ENCODE data around the gene C19orf38. TPM values are rescaled to one million over a fixed set of nuclear protein-coding genes. Genes with fewer than 3 reads are reported as not detected.
"Not testable (repeated sequence)": the region's sequence is repeated elsewhere in the genome, so short reads cannot be mapped to it uniquely, and the experiment has no call there.

The C19orf38 gene
- total RNA-seq, 1 experiment from 2014 or later: 1.5 TPM

- no peak for DNase-seq (ENCODE audit: low spot score)
These were observed 24.5 kb upstream of the C19orf38 start for GRCh38 chr19:10823690-10824089.

DNA sequence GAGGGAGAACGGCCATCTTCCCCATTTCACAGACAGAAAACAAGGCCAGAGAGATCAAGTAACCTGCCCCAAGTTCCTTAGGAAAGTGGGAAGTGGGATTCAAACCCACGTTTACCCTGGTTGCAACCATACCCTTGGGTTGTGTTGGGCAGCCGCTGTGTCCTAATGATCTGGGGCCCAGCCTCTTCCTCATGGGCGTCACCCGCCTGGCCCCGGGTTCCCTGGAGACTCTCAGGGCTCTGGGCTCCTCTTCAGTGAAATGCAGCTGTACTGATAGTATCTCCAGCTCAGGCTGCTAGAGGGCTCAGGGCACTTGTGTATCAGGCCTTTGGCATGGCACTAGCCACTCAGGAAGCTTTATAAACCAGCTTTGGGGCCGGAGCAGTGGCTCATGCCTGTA lies 22.0 kb upstream of the C19orf38 start:
- DNase-seq (ENCODE audit: low spot score): no peak

DNA sequence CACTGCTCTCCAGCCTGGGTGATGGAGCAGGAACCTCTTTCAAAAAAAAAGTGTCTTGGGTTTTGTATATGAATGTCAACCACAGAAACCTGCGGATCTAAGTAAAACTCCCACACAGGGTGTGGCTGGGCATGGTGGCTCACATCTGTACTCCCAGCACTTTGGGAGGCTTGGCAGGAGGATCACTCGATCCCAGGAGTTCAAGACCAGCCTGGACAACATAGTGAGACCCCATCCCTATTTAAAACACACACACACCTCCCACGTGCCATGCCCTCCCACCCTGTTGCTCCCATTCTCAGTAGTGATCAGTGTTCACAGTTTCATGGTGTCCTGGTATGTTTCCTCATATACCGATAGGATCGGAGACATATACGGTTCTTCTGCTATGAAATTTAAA lies 21.4 kb upstream of the C19orf38 start:
- DNase-seq (ENCODE audit: low spot score): no peak

DNA sequence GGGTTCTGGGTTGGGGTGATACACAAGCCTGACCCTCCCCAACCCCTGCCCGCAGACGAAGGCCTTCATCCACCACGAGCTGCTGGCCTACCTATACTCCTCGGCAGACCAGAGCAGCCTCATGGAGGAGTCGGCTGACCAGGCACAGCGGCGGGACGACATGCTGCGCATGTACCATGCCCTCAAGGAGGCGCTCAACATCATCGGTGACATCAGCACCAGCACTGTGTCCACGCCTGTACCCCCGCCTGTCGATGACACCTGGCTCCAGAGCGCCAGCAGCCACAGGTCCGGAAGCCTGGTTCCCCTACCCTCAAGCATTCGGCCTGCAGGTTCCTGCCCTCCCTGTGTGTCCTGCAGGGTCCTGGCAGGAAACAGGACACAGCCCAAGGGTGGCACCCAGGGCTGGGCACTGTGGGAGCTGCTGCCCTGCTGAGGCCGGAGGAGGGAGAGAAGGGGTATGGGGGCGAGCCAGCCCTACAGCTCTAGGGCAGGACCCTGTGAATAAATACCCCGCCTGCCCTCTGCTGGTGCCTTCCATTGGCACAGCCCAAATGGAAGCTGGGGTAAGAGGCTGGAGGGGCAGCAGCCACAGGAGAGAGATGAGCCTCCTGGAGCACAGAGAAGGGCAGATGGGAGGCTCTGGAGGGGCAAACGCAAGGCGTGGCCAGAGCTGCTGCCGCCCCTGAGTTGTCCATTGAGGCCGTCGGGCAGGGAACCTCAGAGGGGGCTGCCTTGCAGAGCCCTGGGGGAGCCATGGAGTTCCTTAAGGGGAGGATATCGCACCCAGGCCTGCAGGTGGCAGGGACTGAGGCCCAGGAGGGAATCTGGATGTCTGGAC lies 19.0 kb upstream of the C19orf38 start:
- DNase-seq (ENCODE audit: low spot score): no peak

- no peak for DNase-seq (ENCODE audit: low spot score)
These were observed 18.2 kb upstream of the C19orf38 start for GRCh38 chr19:10829967-10830366.

GRCh38 chr19:10830370-10830769 lies 17.8 kb upstream of the C19orf38 start:
- DNase-seq (ENCODE audit: low spot score): no peak

DNA sequence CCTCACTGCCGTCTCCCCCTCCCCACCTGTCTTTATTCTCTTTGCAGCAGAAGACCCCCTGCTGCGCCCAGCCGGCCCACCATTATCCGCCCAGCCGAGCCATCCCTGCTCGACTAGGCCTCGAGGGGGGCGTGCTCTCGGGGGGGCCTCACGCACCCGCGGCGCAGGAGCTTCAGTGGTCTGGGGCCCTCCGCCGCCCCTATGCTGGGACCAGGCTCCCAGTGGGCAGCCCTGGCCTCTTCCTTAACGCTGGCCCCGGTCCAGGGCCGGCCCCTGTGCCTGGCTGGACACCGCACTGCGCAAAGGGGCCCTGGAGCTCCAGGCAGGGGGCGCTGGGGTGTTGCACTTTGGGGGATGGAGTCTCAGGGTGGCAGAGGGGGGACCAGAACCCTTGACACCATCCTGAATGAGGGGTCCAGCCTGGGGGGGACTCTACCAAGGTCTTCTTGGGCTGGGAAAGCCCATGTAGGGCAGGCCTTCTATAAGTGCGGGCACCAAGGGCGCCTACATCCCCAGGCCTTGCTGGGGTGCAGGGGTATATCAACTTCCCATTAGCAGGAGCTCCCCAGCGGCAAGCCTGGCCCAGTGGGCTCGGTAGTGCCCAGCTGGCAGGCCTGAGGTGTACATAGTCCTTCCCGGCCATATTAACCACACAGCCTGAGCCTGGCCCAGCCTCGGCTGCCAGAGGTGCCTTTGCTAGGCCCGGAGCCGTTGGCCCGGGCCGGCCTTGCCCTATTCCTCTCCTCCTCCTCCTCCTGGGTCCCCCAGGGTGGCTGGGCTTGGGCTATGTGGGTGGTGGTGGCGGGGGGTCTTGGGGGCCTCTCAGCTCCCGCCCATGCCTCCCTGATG lies 17.1 kb upstream of the C19orf38 start:
- no peak for DNase-seq (ENCODE audit: low spot score)

DNA sequence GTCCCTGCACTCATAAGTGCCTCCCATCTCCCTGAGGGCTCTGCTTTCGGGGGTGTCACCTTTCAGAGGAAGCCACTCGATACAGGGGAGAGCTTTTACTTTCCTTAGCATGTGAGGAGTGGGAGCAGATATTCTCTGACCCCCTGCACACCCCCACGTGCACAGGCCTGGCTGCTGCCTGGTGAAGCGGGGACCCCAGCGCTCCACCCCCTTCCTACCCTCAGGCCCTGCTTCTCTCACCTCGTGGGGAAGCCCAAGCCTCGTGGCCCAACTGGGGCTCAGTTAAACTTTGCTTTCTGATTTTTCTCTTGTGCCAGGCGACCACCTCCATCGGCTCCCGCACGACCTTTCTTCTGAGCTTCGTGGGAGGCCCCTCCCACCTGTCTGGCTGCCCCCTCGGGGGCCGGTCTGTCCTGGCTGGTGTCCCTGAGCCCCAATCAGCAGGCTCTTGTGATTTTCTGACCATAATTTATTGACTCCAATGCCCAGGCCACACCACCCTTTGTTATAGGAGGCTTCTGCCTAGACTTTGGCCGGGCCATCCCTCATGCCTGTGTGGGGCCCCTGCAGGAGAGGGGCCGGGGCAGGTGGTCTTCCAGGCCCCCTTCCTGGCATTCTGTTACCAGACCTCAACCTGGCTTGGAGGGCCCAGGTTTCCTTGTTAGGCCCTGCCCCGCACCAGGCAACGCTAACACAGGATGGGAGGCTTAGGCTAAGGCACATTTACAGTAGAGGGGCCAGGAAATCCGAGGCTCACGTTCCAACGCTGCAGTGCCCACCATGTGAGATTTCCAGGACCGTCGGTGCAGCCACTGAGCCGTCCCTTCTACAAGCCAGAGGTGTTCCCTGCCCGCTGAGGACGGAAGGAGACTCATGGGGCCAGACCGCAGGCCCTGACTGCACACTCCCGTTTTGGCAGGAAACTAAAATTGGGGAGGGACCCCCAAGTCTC lies 16.0 kb upstream of the C19orf38 start:
- no peak for DNase-seq (ENCODE audit: low spot score)

- no peak for DNase-seq (ENCODE audit: low spot score)
These were observed 15.3 kb upstream of the C19orf38 start for GRCh38 chr19:10832939-10833296.

GRCh38 chr19:10835089-10835753 lies 13.0 kb upstream of the C19orf38 start:
- DNase-seq (ENCODE audit: low spot score): no peak

DNA sequence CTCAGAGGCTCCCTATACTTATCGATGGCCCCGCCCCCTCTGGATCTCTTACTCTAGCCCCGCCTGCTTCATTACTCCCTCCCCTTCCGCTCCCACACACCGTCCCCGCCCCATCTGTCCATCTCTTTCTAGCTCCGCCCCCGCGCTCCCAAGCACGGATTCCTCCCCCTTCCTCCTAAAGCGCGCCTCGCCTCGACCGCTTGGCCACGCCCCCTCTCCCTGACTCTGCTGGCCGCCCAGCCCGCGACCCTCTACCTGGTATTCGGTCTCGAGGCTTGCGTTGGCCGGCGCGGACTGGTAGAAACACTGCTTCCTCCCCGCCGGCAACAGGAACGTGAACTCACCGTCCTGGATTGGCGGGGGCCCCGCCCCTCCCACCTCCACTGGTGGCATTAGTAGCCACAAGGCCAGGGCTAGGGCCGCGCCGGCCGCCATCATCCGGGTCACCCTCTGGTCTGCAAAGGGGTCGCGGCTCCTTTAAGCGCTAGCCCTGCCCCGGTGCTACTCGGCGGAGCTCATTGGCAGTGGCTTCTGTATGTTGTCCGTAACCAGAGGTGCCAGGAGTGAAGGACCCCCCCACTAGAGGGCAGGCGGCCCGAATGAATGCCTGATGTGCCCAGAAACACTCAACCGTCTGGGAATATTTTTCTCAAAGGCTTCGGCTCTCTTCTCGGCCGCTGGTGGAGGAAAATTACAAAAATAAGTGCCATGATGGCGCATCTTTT lies 12.3 kb upstream of the C19orf38 start, which contains the start of gene TMED1:
Gene TMED1 (minus strand): TSS at position 459 of the 725 bp plus-strand sequence. CDS start 21 bp downstream, at position 438.
- peak; percentile 100 for DNase-seq (ENCODE audit: low spot score)

DNA sequence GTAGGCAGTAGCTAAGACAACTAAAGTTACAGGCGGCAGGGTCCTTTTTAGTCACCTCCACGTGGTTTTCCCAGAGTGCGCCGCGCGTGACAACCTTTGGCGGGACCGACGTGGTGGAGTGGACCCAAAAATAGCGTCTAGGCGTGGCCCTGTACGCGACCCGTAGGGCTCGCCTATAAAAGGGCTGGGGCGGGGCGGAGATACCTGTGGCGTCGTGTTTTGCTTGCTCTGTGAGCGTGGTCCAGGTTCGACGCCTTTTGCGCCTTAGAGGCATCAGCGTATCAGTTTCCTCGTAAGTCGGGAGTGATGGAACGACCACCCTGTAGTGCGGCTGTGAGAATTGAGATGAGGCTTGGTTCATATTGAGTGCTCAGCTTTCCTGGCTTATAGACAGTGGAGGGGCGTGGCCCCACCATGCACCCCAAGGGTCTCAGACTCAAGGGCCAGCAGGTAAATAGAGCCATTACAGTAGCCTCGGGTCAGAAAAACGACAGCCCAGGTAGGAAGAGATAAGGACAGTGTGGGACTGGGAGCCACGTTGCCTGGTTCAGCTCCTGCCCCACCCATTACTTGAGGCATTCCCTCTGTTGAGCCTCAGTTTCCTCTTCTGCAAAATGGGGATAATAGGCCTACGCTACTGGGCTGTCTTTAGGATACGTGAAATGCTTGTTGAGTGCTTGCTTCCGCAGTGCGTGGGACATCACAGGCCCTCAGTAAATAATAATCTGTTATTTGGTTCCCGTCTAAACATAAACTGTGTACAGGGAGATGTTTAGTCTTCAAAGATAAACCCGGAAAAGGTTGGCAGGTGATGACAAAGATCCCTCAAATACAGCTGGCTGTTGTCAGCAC lies 11.5 kb upstream of the C19orf38 start:
- no peak for DNase-seq (ENCODE audit: low spot score)

DNA sequence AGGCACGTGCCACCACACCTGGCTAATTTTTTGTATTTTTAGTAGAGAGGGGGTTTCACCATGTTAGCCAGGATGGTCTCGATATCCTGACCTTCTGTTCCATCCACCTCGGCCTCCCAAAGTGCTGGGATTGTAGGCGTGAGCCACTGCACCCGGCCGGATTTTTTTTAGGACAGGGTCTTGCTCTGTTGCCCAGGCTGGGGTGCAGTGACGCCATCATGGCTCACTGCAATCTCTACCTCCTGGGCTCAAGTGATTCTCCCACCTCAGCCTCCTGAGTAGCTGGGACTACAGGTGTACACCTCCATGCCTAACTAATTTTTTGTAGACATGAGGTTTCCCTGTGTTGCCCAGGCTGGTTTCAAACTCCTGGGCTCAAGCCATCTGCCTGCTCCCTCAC lies 10.6 kb upstream of the C19orf38 start:
- DNase-seq (ENCODE audit: low spot score): not testable (repeated sequence)

DNA sequence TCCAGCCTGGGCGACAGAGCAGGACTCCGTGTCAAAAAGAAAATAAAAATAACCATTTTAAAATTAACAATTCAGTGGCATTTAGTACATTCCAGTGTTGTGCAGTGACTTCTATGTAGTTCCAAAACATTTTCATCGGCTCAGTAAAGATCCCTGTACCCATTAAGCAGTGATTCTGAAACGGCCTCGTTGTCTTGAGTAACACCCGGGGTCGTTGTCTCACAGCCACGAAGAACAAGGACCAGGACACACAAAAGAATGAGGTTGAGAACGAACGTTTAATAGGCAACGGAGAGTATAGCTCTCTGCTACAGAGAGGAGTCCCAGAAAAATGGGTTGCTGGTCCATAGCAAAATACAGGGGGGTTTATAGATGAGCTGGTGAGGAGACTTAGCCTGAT lies 9.8 kb upstream of the C19orf38 start:
- DNase-seq (ENCODE audit: low spot score): no peak

- DNase-seq (ENCODE audit: low spot score): no peak
These were observed 8.8 kb upstream of the C19orf38 start for GRCh38 chr19:10839114-10840050.

- no peak for DNase-seq (ENCODE audit: low spot score)
These were observed 5.4 kb upstream of the C19orf38 start for GRCh38 chr19:10842788-10843187.

DNA sequence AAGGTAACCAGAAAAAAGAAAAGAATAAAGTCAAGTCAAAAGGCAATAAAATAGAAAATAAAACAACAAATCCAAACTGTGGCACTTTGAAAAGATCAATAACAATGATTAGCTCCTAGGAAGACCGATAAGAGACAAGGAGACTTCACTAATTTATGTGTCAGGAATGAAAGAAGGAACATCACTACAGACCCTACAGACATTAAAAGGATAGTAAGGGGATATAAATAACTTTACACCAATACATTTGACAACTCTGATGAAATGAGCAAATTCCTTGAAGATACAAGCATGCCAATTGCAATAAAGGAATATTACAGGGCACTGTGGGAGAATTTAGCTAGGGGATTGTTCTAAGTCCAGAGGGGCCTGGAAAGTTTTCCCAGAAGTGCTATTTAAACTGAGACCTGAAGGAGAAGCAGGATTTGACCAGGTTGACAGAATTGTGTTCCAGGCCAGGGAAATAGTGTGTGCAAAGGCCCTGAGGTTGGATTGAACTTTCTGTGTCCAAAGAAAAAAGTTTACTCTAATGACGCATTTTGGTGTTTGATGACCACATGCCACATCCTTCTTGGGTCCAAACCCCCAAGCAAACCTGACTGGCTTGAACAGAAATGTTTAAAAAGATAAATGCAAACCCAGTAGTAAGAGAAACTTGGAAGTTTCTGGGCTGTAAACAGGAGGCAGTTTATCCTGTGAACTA lies 1.6 kb upstream of the C19orf38 start:
- no peak for DNase-seq (ENCODE audit: low spot score)

- DNase-seq (ENCODE audit: low spot score): no peak
These were observed 2.4 kb downstream of the C19orf38 start for GRCh38 chr19:10850631-10851030.

Data from A172 (cell line).